ENCODE data around the gene VPREB1.
A peak's percentile ranks its signal among the peaks of the same experiment; 100 is the strongest.
"Not testable (repeated sequence)": the region's sequence is repeated elsewhere in the genome, so short reads cannot be mapped to it uniquely, and the experiment has no call there.

Gene VPREB1

GRCh38 chr22:22246706-22247105, 2.1 kb downstream of the VPREB1 start:
- no peak for DNase-seq

- peak; percentile 18 to 42 for DNase-seq
Measured at GRCh38 chr22:22248878-22249277, 4.3 kb downstream of the VPREB1 start.

GRCh38 chr22:22250651-22251050, 6.1 kb downstream of the VPREB1 start:
- DNase-seq: not testable (repeated sequence)

- DNase-seq: not testable (repeated sequence)
Measured at GRCh38 chr22:22256133-22256532, 11.5 kb downstream of the VPREB1 start.

- DNase-seq: not testable (repeated sequence)
Measured at GRCh38 chr22:22258597-22259415, 14.2 kb downstream of the VPREB1 start.

- not testable (repeated sequence) for DNase-seq
Measured at GRCh38 chr22:22260169-22260568, 15.6 kb downstream of the VPREB1 start.

GRCh38 chr22:22260586-22260985, 16.0 kb downstream of the VPREB1 start:
- DNase-seq: not testable (repeated sequence)

- DNase-seq: peak; percentile 62 to 79
Measured at GRCh38 chr22:22262332-22263074, 17.9 kb downstream of the VPREB1 start.

- DNase-seq: not testable (repeated sequence)
Measured at GRCh38 chr22:22263823-22264222, 19.2 kb downstream of the VPREB1 start.

- not testable (repeated sequence) for DNase-seq
Measured at GRCh38 chr22:22270036-22270676, 25.6 kb downstream of the VPREB1 start.

GRCh38 chr22:22277423-22277822, 32.8 kb downstream of the VPREB1 start:
- DNase-seq: not testable (repeated sequence)

GRCh38 chr22:22284962-22285756, 40.6 kb downstream of the VPREB1 start:
- DNase-seq: not testable (repeated sequence)

GRCh38 chr22:22286390-22287105, 42.0 kb downstream of the VPREB1 start:
- DNase-seq: not testable (repeated sequence)

- not testable (repeated sequence) for DNase-seq
Measured at GRCh38 chr22:22287106-22287626, 42.6 kb downstream of the VPREB1 start.

- not testable (repeated sequence) for DNase-seq
Measured at GRCh38 chr22:22289666-22290065, 45.1 kb downstream of the VPREB1 start.

GRCh38 chr22:22291129-22291806, 46.7 kb downstream of the VPREB1 start:
- not testable (repeated sequence) for DNase-seq

GRCh38 chr22:22292656-22293055, 48.1 kb downstream of the VPREB1 start:
- not testable (repeated sequence) for DNase-seq

- not testable (repeated sequence) for DNase-seq
Measured at GRCh38 chr22:22293436-22293835, 48.9 kb downstream of the VPREB1 start.

- not testable (repeated sequence) for DNase-seq
Measured at GRCh38 chr22:22294641-22295040, 50.1 kb downstream of the VPREB1 start.

Data from inflammatory macrophage (primary cell).